GM19372 (cell line): ENCODE results near the gene NPRL2.

Experiments
- ATAC-seq: cut with Tn5 transposase; IDR thresholded peaks from one replicate; pipeline ENCODE4 v1.9.1; 2021; ENCODE audit warnings: mild to moderate bottlenecking, low read depth, moderate library complexity; ENCODE audit not compliant: unreplicated experiment

The NPRL2 gene

DNA sequence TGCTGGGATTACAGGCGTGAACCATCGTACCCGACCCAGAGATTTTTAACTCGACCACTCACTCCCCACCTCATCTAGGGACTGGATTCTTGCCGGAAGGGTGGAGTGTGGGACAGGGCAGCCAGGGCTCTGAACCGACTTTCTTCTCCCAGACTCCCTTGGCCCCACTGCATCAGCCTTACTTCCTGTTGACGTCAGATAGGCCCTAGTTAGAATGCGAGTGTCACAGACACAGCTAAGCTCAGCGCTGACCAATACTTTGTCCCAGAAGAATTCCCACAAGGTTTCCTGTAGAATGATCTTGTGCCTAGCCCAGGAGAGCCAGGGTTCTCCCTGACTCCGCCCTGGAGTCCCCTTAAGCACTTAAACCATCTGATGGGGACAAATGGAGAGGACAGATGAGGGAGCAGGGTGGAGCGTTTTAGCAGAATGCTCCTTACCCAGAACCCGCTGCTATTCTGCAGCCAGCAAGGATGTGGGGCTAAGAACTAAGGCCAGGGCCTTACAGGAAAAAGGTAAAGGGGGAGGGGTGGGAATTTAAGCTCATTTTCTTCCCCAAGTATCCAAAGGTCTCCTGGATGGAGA is 16.7 kb downstream of the NPRL2 start:
- no peak for ATAC-seq

GRCh38 chr3:50331364-50331907 is 19.1 kb downstream of the NPRL2 start:
- ATAC-seq = no peak

GRCh38 chr3:50330330-50330729 is 20.2 kb downstream of the NPRL2 start:
- ATAC-seq = no peak

GRCh38 chr3:50327943-50328691 is 22.5 kb downstream of the NPRL2 start, which contains the start of gene TUSC2:
TUSC2 (minus strand) TSS chr3:50328223; CDS start chr3:50328099, 124 bp downstream.
- peak; percentile 89 for ATAC-seq

GRCh38 chr3:50327129-50327528 is 23.4 kb downstream of the NPRL2 start:
- no peak for ATAC-seq

DNA sequence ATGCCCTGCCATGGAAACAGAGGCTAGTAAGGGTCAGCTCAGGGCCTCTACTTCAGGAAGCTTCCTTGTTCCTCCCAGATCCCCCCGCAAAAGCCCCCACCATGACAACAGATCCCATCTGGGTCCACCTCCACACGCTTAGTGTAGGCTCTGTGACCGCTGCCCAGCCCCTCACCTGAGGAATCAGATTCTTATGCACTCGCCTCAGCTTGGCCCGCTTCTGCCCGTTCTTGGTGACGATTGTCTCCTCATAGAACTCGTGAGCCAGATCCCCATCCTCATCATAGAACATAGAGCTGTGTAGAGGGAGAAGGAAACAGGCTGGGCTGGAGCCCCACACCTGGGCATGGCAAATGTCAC is 24.4 kb downstream of the NPRL2 start:
- ATAC-seq = no peak

- ATAC-seq = no peak
Measured at GRCh38 chr3:50325497-50326181, 24.9 kb downstream of the NPRL2 start.

DNA sequence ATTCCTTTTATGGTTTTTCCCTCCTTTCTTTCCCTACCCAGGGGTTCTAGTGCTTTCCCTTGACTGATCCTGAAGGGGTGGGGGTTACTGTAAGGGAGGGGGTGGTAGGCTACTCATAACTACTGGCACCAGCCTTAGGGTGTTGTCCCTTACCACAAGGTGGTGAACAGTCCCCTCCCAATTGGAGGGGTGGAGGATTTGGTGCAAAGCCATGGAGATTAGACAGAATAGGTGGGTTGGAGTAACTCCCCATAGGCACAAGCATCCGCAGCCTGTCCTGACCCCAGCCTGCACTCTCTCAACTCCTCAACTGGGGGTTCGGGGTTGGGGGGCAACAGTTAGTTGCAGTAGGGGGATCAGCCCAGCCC is 25.5 kb downstream of the NPRL2 start:
- no peak for ATAC-seq

- no peak for ATAC-seq
Measured at GRCh38 chr3:50324351-50325112, 26.0 kb downstream of the NPRL2 start.

DNA sequence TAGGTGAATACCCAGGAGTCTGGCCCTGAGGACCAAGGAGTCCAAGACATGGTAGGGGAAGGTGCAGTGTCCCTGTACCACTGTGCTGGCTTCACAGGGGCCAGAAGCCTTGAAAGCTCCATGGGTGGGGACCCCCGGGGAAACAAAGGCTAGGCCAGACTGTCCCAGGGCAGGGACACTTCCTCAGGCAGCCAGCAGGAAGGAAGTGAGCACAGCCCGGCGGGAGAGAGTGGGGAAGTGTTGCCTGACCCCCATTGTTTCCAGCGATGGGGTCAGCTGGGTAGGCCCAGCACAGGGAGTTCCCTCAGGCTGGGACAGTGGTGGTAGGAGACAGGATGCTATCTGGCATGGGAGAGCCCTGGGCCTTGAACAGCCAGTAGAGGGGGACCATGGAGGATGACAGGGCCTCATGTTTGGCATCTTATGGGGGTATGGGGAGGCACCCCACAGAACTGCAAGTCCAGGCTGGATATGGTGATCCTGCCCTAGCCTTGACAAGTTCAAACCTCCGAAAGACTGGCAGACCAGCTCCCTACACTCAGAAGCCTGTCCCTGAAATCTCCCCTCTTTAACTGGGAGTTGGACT is 26.9 kb downstream of the NPRL2 start:
- no peak for ATAC-seq

DNA sequence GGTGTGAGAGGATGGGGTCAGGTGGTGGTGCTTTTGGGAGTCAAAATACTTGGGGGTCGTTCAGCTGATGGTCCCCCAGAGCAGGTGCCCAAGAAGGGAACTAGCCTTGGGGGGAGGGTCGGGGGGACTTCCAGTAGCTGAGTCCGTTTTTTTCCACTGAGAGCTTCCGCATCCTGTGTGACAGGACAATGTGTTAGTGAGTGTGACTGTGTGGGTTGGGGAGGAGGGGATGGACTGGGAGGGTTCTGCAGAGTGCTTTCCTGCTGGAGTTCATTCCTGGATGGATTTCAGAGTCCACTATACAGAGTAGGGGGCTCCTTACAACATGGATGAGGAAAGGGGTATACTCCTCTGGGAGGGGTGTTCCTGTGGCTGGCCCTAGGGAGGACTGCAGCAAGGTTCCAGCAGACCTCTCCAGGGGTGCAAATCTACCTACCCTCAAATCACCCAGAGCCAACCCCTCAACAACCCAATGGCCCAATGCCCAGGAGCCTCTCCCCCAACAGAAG is 27.4 kb downstream of the NPRL2 start:
- ATAC-seq = no peak

DNA sequence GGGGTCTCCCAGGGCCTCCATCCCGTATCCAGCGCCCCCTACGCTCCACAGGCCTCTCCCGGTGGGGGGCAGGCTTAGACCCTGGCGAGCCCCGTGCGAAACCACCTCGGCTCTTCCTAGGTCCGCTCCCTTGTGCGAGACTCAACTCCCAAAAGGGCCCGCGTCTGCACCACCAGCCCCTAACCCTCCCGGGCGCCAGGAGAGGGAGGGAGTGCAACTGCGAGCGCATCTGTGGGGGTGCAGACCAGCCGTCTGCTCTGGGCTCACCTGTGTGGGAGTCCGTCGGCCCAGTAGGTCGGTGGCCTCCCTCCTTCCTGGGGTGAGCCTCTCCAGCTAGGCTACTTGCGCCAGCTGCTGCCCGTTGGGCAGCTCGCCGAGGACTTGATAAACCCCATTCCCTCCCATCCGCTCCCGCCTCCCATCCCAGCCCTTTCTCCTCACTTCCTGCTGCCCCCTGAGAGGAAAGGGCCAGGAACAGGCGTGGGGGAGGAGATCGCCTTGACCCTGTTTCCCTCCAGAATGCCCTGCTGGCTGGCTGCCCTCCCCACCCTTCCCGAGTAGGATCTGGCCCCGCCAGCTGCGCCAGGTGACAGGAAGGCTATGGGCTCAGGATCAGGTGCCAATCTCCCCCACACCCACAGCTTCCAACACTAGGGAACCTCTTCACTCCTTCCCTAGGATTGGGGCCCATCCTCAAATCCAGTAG is 28.0 kb downstream of the NPRL2 start, which contains the start of gene HYAL2:
HYAL2 (minus strand) TSS at position 360 of the 706 bp plus-strand sequence. CDS start 2,256 bp downstream, outside the sequence.
- ATAC-seq = no peak

DNA sequence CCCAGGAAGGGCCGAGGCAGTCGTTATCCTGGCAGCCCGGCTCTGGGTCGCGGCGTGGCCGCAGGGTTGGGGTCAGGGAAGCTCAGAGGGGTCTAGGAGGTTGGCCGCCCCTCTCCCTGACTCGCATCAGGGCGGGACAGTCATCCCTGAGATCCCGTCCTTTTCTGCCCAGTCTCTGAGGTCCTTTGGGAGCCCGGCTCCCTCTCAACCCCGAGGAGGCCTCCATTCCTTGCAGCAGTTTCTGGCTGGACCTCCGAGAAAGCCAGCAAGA is 28.5 kb downstream of the NPRL2 start:
- no peak for ATAC-seq

GRCh38 chr3:50321336-50322114 is 29.1 kb downstream of the NPRL2 start:
- peak; percentile 85 for ATAC-seq

GRCh38 chr3:50320853-50321335 is 29.7 kb downstream of the NPRL2 start:
- peak; percentile 62 for ATAC-seq

GRCh38 chr3:50319894-50320625 is 30.5 kb downstream of the NPRL2 start:
- no peak for ATAC-seq

GRCh38 chr3:50319181-50319893 is 31.2 kb downstream of the NPRL2 start:
- no peak for ATAC-seq
